ENCODE measurements around the gene DAPK3.

GRCh38 chr19:4013886-4014540 is 43.1 kb upstream of the DAPK3 start:
- TF ChIP-seq POLR2AphosphoS5 (IDR thresholded peaks at IDR 0.05; ENCODE audit: low read depth, low read length) = no peak
- no peak for TF ChIP-seq SIN3A (IDR thresholded peaks at IDR 0.05; ENCODE audit: borderline replicate concordance, insufficient read depth, low read length)
- no peak for TF ChIP-seq FOXP2 (optimal IDR thresholded peaks at IDR 0.05; ENCODE audit: borderline replicate concordance, extremely low read depth, extremely low read length, insufficient read depth)

All from PFSK-1 (cell line).